OCI-LY7 (cell line): ENCODE data around the gene PTCRA.

Experiments
- CTCF ChIP-seq: fragments of 200-600 bp; sonication (generic); conservative IDR thresholded peaks from 2 replicates; pipeline ENCODE4 v1.5.1; 2014; ENCODE audit warnings: mild to moderate bottlenecking, antibody characterized with exemption, low read length, moderate library complexity, mixed read lengths
- EZH2phosphoT487 ChIP-seq: fragments of 200-600 bp; sonication (generic); IDR thresholded peaks from 2 replicates; pipeline ENCODE4 v1.6.1; 2018; ENCODE audit warnings: low read depth, borderline replicate concordance, mild to moderate bottlenecking, mixed run types, antibody characterized with exemption, low read length, moderate library complexity, mixed read lengths

- TF ChIP-seq CTCF: no peak
- TF ChIP-seq EZH2phosphoT487: no peak
These were observed 16.6 kb downstream of the PTCRA start for GRCh38 chr6:42932412-42932811.
